Mesendoderm (in vitro differentiated cells): ENCODE measurements around the gene POLRMT.

Experiments
- DNase-seq: peaks from one replicate; pipeline ENCODE4 v3.0.0; 2013
- H2AK5ac ChIP-seq: 2 replicates; pipeline ENCODE4 v1.6.1; 2013; ENCODE audit warnings: low read length, inconsistent platforms
- H2BK120ac ChIP-seq: 2 replicates; pipeline ENCODE4 v1.6.1; 2013; ENCODE audit warnings: low read depth, mild to moderate bottlenecking, low read length, moderate library complexity, mixed read lengths
- H2BK15ac ChIP-seq: replicated peaks from 2 replicates; pipeline ENCODE4 v1.6.1; 2013; ENCODE audit warnings: low read depth, mild to moderate bottlenecking, moderate library complexity
- H2BK5ac ChIP-seq: 2 replicates; pipeline ENCODE4 v1.6.1; 2013; ENCODE audit warnings: low read length, inconsistent platforms
- H3K18ac ChIP-seq: 2 replicates; pipeline ENCODE4 v1.6.1; 2013; ENCODE audit warnings: mild to moderate bottlenecking, low read length, mixed read lengths
- H3K23ac ChIP-seq: one replicate; pipeline ENCODE4 v1.6.1; 2013; ENCODE audit warnings: low read length
- H3K27ac ChIP-seq: 2 replicates; pipeline ENCODE4 v1.5.1; 2013; ENCODE audit warnings: low read depth, mild to moderate bottlenecking, inconsistent platforms, low read length, moderate library complexity
- H3K27me3 ChIP-seq: 2 replicates; pipeline ENCODE4 v1.6.1; 2013; ENCODE audit warnings: low read length, control low read depth, mild to moderate bottlenecking, inconsistent platforms; ENCODE audit not compliant: insufficient read depth, poor library complexity
- H3K36me3 ChIP-seq: 2 replicates; pipeline ENCODE4 v1.6.1; 2013; ENCODE audit warnings: low read length, inconsistent platforms; ENCODE audit not compliant: control insufficient read depth, insufficient read depth
- H3K4ac ChIP-seq: one replicate; pipeline ENCODE4 v1.6.1; 2013; ENCODE audit warnings: low read depth, mild to moderate bottlenecking, low read length, moderate library complexity
- H3K4me1 ChIP-seq: 2 replicates; pipeline ENCODE4 v1.6.1; 2013; ENCODE audit warnings: low read depth, low read length, inconsistent platforms; ENCODE audit not compliant: control insufficient read depth
- H3K4me2 ChIP-seq: 2 replicates; pipeline ENCODE4 v1.6.1; 2013; ENCODE audit warnings: low read length
- H3K4me3 ChIP-seq: 2 replicates; pipeline ENCODE4 v1.5.1; 2013; ENCODE audit warnings: mild to moderate bottlenecking, low read length
- H3K56ac ChIP-seq: one replicate; pipeline ENCODE4 v1.6.1; 2013; ENCODE audit warnings: low read length
- H3K79me1 ChIP-seq: 2 replicates; pipeline ENCODE4 v1.6.1; 2013; ENCODE audit warnings: low read length, inconsistent platforms
- H3K79me2 ChIP-seq: 2 replicates; pipeline ENCODE4 v1.6.1; 2013; ENCODE audit warnings: mild to moderate bottlenecking, low read length; ENCODE audit not compliant: control insufficient read depth, insufficient read depth
- H3K9ac ChIP-seq: 2 replicates; pipeline ENCODE4 v1.6.1; 2013; ENCODE audit warnings: low read length, inconsistent platforms
- H4K5ac ChIP-seq: one replicate; pipeline ENCODE4 v1.6.1; 2013; ENCODE audit warnings: low read length
- H4K8ac ChIP-seq: one replicate; pipeline ENCODE4 v1.6.1; 2013; ENCODE audit warnings: low read depth, mild to moderate bottlenecking, control low read depth, low read length, moderate library complexity
- WGBS: extraction: QIAGEN DNeasy Blood & Tissue Kit; methylation state at CpG from one replicate; pipeline ENCODE4 v1.1.7; 2013; ENCODE audit warnings: low lambda C conversion rate, missing lambda C conversion rate; ENCODE audit not compliant: insufficient coverage; ENCODE audit errors: extremely low coverage; 5-methylcytosine and 5-hydroxymethylcytosine counted together

POLRMT gene

GRCh38 chr19:616062-616700, 17.2 kb downstream of the POLRMT start:
- no CpG with 5 or more reads among the region's 97 CpGs for WGBS
- no peaks in the 10 kb centered on the region for H3K4me1 ChIP-seq
- H3K9ac ChIP-seq, result no peak overlapping the region
- H4K8ac ChIP-seq, result no peak overlapping the region
- no peak overlapping the region for H4K5ac ChIP-seq
- H3K27me3 ChIP-seq, result no peaks in the 10 kb centered on the region
- no peak overlapping the region for H3K56ac ChIP-seq
- H3K23ac ChIP-seq, result no peak overlapping the region
- H3K4me2 ChIP-seq, result no peak overlapping the region
- H2BK120ac ChIP-seq, result no peak overlapping the region
- no peaks in the 10 kb centered on the region for H3K79me1 ChIP-seq
- peaks cover 6% of the 10 kb centered on the region for H3K36me3 ChIP-seq
- H3K4ac ChIP-seq, result no peak overlapping the region
- no peak overlapping the region for H2BK15ac ChIP-seq
- H3K4me3 ChIP-seq, result no peak overlapping the region
- no peaks in the 10 kb centered on the region for H3K79me2 ChIP-seq
- no peak overlapping the region for H3K18ac ChIP-seq
- H3K27ac ChIP-seq, result no peak overlapping the region
- no peak overlapping the region for H2AK5ac ChIP-seq
- no peak overlapping the region for H2BK5ac ChIP-seq
- no peak for DNase-seq

- no peak overlapping the region for H2BK15ac ChIP-seq
- no peak overlapping the region for H3K4ac ChIP-seq
- no peak overlapping the region for H3K27ac ChIP-seq
- no peak overlapping the region for H2AK5ac ChIP-seq
- H4K8ac ChIP-seq, result no peak overlapping the region
- no peak overlapping the region for H3K23ac ChIP-seq
- no peaks in the 10 kb centered on the region for H3K4me1 ChIP-seq
- H3K36me3 ChIP-seq, result peaks cover 6% of the 10 kb centered on the region
- H3K56ac ChIP-seq, result no peak overlapping the region
- H2BK120ac ChIP-seq, result no peak overlapping the region
- H2BK5ac ChIP-seq, result no peak overlapping the region
- H3K27me3 ChIP-seq, result no peaks in the 10 kb centered on the region
- H3K79me2 ChIP-seq, result no peaks in the 10 kb centered on the region
- H3K9ac ChIP-seq, result no peak overlapping the region
- no peak overlapping the region for H3K4me3 ChIP-seq
- no peak for DNase-seq
- WGBS, result no CpG with 5 or more reads among the region's 33 CpGs
- H3K18ac ChIP-seq, result no peak overlapping the region
- no peaks in the 10 kb centered on the region for H3K79me1 ChIP-seq
- H4K5ac ChIP-seq, result no peak overlapping the region
- no peak overlapping the region for H3K4me2 ChIP-seq
Observed at GRCh38 chr19:615619-616018, 17.7 kb downstream of the POLRMT start.

- no CpG with 5 or more reads among the region's 54 CpGs for WGBS
- Histone ChIP-seq H3K4me3 (no peak overlapping the region), H3K4me2 (no peak overlapping the region), H3K56ac (no peak overlapping the region), H4K8ac (no peak overlapping the region), H3K4me1 (no peaks in the 10 kb centered on the region), H3K23ac (no peak overlapping the region), H3K79me1 (no peaks in the 10 kb centered on the region), H2AK5ac (no peak overlapping the region), H2BK5ac (no peak overlapping the region), H3K4ac (no peak overlapping the region), H2BK120ac (no peak overlapping the region), H3K9ac (no peak overlapping the region), H3K27ac (no peak overlapping the region), H2BK15ac (no peak overlapping the region), H3K27me3 (no peaks in the 10 kb centered on the region), H4K5ac (no peak overlapping the region), H3K18ac (no peak overlapping the region), H3K79me2 (no peaks in the 10 kb centered on the region), H3K36me3 (peaks cover 6% of the 10 kb centered on the region)
- no peak for DNase-seq
Observed at GRCh38 chr19:613732-614567, 19.4 kb downstream of the POLRMT start.

- DNase-seq, result no peak
- Histone ChIP-seq H2BK120ac (no peak overlapping the region), H2AK5ac (no peak overlapping the region), H3K27me3 (no peaks in the 10 kb centered on the region), H3K18ac (no peak overlapping the region), H3K4me3 (no peak overlapping the region), H3K4me1 (no peaks in the 10 kb centered on the region), H3K79me1 (no peaks in the 10 kb centered on the region), H3K9ac (no peak overlapping the region), H4K8ac (no peak overlapping the region), H3K36me3 (peaks cover 2% of the 10 kb centered on the region), H3K23ac (no peak overlapping the region), H2BK15ac (no peak overlapping the region), H3K4me2 (no peak overlapping the region), H4K5ac (no peak overlapping the region), H2BK5ac (no peak overlapping the region), H3K27ac (no peak overlapping the region), H3K56ac (no peak overlapping the region), H3K4ac (no peak overlapping the region), H3K79me2 (no peaks in the 10 kb centered on the region)
- no CpG with 5 or more reads among the region's 33 CpGs for WGBS
Observed at GRCh38 chr19:612941-613340, 20.4 kb downstream of the POLRMT start.

GRCh38 chr19:611481-611868, 21.9 kb downstream of the POLRMT start:
- Histone ChIP-seq H3K56ac (no peak overlapping the region), H3K9ac (no peak overlapping the region), H2BK120ac (no peak overlapping the region), H3K79me1 (no peaks in the 10 kb centered on the region), H2BK5ac (no peak overlapping the region), H3K4ac (no peak overlapping the region), H3K4me3 (no peak overlapping the region), H3K79me2 (no peaks in the 10 kb centered on the region), H3K23ac (no peak overlapping the region), H3K27ac (no peak overlapping the region), H2AK5ac (no peak overlapping the region), H4K8ac (no peak overlapping the region), H3K4me1 (no peaks in the 10 kb centered on the region), H3K27me3 (no peaks in the 10 kb centered on the region), H4K5ac (no peak overlapping the region), H3K36me3 (peaks cover 2% of the 10 kb centered on the region), H3K4me2 (no peak overlapping the region), H3K18ac (no peak overlapping the region), H2BK15ac (no peak overlapping the region)
- WGBS, result no CpG with 5 or more reads among the region's 13 CpGs
- no peak for DNase-seq
